Esophagus squamous epithelium (tissue), 4 donors: ENCODE measurements around the gene NMNAT2.

Experiments
- CTCF ChIP-seq, 6 experiments: fragments of 450-650 bp in 4 of 6; fragments of 200-600 bp in 2 of 6; sonication (generic) in 2 of 6; IDR thresholded peaks; one replicate each; pipeline ENCODE4 v1.5.1; 2016 to 2019; ENCODE audit warnings: antibody characterized with exemption in 6 of 6, mild to moderate bottlenecking in 4 of 6, moderate library complexity in 4 of 6
- POLR2A ChIP-seq, 4 donors: fragments of 450-650 bp; IDR thresholded peaks; one replicate each; pipeline ENCODE4 v1.6.1; 2017; ENCODE audit warnings: antibody characterized with exemption in 4 of 4, mild to moderate bottlenecking in 4 of 4, moderate library complexity in 3 of 4

GRCh38 chr1:183235503-183235902, 182.7 kb downstream of the NMNAT2 start:
- TF ChIP-seq CTCF (IDR thresholded peaks at IDR 0.05): no peak
- no peak for TF ChIP-seq POLR2A (IDR thresholded peaks at IDR 0.05)
